K562 (cell line): Measurements from ENCODE around the gene RNASEH1. TPM values are rescaled to one million over a fixed set of nuclear protein-coding genes. Genes with fewer than 3 reads are reported as not detected.

Experiments used
- ATF1 ChIP-seq, 2 experiments: fragments of 450-650 bp in 1 of 2; IDR thresholded peaks; 2 replicates each; pipeline ENCODE4 v1.6.1; 2016; ENCODE audit warnings: missing compliant biosample characterization in 1 of 2, missing genetic modification characterization in 1 of 2
- CAMTA2 ChIP-seq: fragments of 250-450 bp; sonication (Bioruptor Pico); conservative IDR thresholded peaks from 2 replicates; pipeline ENCODE4 v1.5.1; 2022
- CREB1 ChIP-seq, 2 experiments: sonication (generic) in 1 of 2; formaldehyde crosslinking in 1 of 2; IDR thresholded peaks; 2 replicates each; pipeline versions ENCODE4 v1.6.1 to v1.8.0; 2012 to 2022; ENCODE audit warnings: inconsistent platforms in 1 of 2, mild to moderate bottlenecking in 1 of 2, missing genetic modification reagents in 1 of 2, moderate library complexity in 1 of 2
- DDX20 ChIP-seq: fragments of 450-650 bp; IDR thresholded peaks from 2 replicates; pipeline ENCODE4 v1.6.1; 2016; ENCODE audit warnings: missing genetic modification characterization, low read depth, mild to moderate bottlenecking, missing compliant biosample characterization, moderate library complexity
- NFE2 ChIP-seq: IDR thresholded peaks from 2 replicates; pipeline ENCODE4 v1.6.1; 2014; ENCODE audit warnings: antibody characterized with exemption, low read depth
- NFXL1 ChIP-seq: fragments of 450-650 bp; formaldehyde crosslinking; IDR thresholded peaks from 2 replicates; pipeline ENCODE4 v1.4.0; 2021; ENCODE audit warnings: mild to moderate bottlenecking
- PURB ChIP-seq: sonication (generic); formaldehyde crosslinking; IDR thresholded peaks from 2 replicates; pipeline ENCODE4 v1.9.0; 2021; ENCODE audit warnings: low read depth, mild to moderate bottlenecking, missing genetic modification reagents
- RAD51 ChIP-seq: fragments of 450-650 bp; IDR thresholded peaks from 2 replicates; pipeline ENCODE4 v1.7.1; 2016; ENCODE audit warnings: low read depth, mild to moderate bottlenecking, borderline replicate concordance
- SRSF7 ChIP-seq: fragments of 200-400 bp; formaldehyde crosslinking; optimal IDR thresholded peaks from 2 replicates; pipeline ENCODE3; 2017; ENCODE audit warnings: mild to moderate bottlenecking, low read depth, low read length
- SUPT5H ChIP-seq: fragments of 450-650 bp; IDR thresholded peaks from 2 replicates; pipeline ENCODE4 v1.6.1; 2016
- TBP ChIP-seq: optimal IDR thresholded peaks from 2 replicates; pipeline ENCODE3; 2011; ENCODE audit warnings: low read depth, low read length, improper control_type of control experiment
- THRA ChIP-seq: fragments of 450-650 bp; IDR thresholded peaks from 2 replicates; pipeline ENCODE4 v1.6.1; 2017; ENCODE audit warnings: mild to moderate bottlenecking, moderate library complexity
- TOE1 ChIP-seq, 2 experiments: fragments of 450-650 bp in 1 of 2; sonication (generic) in 1 of 2; formaldehyde crosslinking in 1 of 2; IDR thresholded peaks; 2 replicates each; pipeline versions ENCODE4 v1.7.1 to v1.8.0; 2016 to 2022; ENCODE audit warnings: borderline replicate concordance in 2 of 2, mild to moderate bottlenecking in 2 of 2, antibody characterized with exemption in 1 of 2, inconsistent platforms in 1 of 2, low read depth in 1 of 2, missing genetic modification reagents in 1 of 2, moderate library complexity in 1 of 2
- ZBTB34 ChIP-seq: fragments of 250-450 bp; sonication (Bioruptor Pico); IDR thresholded peaks from 2 replicates; pipeline ENCODE4 v1.8.0; 2021; ENCODE audit warnings: mild to moderate bottlenecking, moderate library complexity
- ZFP36 ChIP-seq: fragments of 150-350 bp; IDR thresholded peaks from 2 replicates; pipeline ENCODE4 v1.6.1; 2018; ENCODE audit warnings: low read length, low read depth; ENCODE audit not compliant: partially characterized antibody
- ZNF668 ChIP-seq: fragments of 250-450 bp; sonication (Bioruptor Pico); IDR thresholded peaks from 2 replicates; pipeline ENCODE4 v1.8.0; 2022; ENCODE audit warnings: mild to moderate bottlenecking, inconsistent platforms
- polyA plus RNA-seq, 8 experiments: library from polyadenylated mRNA; depleted of rRNA in 4 of 8; stranded (reverse) in 5 of 8; unstranded in 3 of 8; fragments of >200 nt; fragmentation: Nextera tagmentation in 2 of 8; fragmentation: Illumina TruSeq in 1 of 8; extraction: Ambion mirVana in 2 of 8; extraction: Trizol in 1 of 8; gene quantifications; 2 replicates each; pipeline versions ENCODE4 v1.2.1 to v1.2.3, GENCODE V29; 2011 to 2014; ENCODE audit warnings: inconsistent platforms in 1 of 8, missing spikeins in 1 of 8
- total RNA-seq, 7 experiments: library from RNA; depleted of rRNA in 6 of 7; stranded (reverse); fragments of >200 nt in 6 of 7; fragmentation: Illumina TruSeq in 2 of 7; extraction: Trizol in 2 of 7; gene quantifications; 2 replicates each; pipeline versions ENCODE4 v1.2.1 to v1.2.3, GENCODE V29; 2011 to 2021; ENCODE audit warnings: low replicate concordance in 1 of 7
- TF ChIP-seq, protein P1 (sequence below): fragments of 250-450 bp; sonication (Bioruptor Pico); IDR thresholded peaks from 2 replicates; pipeline ENCODE4 v1.4.0; 2020
- TF ChIP-seq, protein P2 (sequence below): sonication (generic); formaldehyde crosslinking; IDR thresholded peaks from 2 replicates; pipeline ENCODE4 v1.9.0; 2022; ENCODE audit warnings: mild to moderate bottlenecking, missing genetic modification reagents
- TF ChIP-seq, protein P3 (sequence below): fragments of 200-800 bp; sonication (Bioruptor generic); IDR thresholded peaks from 2 replicates; pipeline ENCODE4 v1.6.1; 2017; ENCODE audit warnings: missing genetic modification characterization, missing compliant biosample characterization

Gene RNASEH1
- total and polyA plus RNA-seq, 9 of the 15 experiments (the other 6 are each of a cell fraction or from before 2014, with no cell fraction given): 25.7 to 47.5 (median 42.8) TPM

- TF ChIP-seq DDX20 (tag) (no peak), NFXL1 (0 out of 2 replicates have a peak, but pooled peaks have one; percentile 29), CAMTA2 (CRISPR knock-in tag) (no peak), ATF1 (CRISPR knock-in tag; IDR thresholded peaks at IDR 0.05) (no peak), ATF1 (tag; IDR thresholded peaks at IDR 0.05) (peak; percentile 89), ZBTB34 (CRISPR knock-in tag) (no peak), CREB1 (IDR thresholded peaks at IDR 0.05) (0 out of 2 replicates have a peak, but pooled peaks have one; percentile 39), CREB1 (CRISPR knock-in tag; IDR thresholded peaks at IDR 0.05) (peak; percentile 79), TBP (peak; percentile 12), ZFP36 (peak; percentile 10), SRSF7 (no peak), TOE1 (IDR thresholded peaks at IDR 0.05; ENCODE audit: borderline replicate concordance) (peak; percentile 39; the same call in 1 of the 2 replicates), TOE1 (CRISPR knock-in tag; IDR thresholded peaks at IDR 0.05; ENCODE audit: borderline replicate concordance, low read depth) (no peak), NFE2 (no peak), PURB (CRISPR knock-in tag) (no peak), ZNF668 (CRISPR knock-in tag) (no peak), THRA (no peak), SUPT5H (0 out of 2 replicates have a peak, but pooled peaks have one; percentile 43), RAD51 (0 out of 2 replicates have a peak, but pooled peaks have one; percentile 18)
- TF ChIP-seq, protein P1, sequence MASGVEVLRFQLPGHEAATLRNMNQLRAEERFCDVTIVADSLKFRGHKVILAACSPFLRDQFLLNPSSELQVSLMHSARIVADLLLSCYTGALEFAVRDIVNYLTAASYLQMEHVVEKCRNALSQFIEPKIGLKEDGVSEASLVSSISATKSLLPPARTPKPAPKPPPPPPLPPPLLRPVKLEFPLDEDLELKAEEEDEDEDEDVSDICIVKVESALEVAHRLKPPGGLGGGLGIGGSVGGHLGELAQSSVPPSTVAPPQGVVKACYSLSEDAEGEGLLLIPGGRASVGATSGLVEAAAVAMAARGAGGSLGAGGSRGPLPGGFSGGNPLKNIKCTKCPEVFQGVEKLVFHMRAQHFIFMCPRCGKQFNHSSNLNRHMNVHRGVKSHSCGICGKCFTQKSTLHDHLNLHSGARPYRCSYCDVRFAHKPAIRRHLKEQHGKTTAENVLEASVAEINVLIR: peak; percentile 51
- TF ChIP-seq, protein P2, sequence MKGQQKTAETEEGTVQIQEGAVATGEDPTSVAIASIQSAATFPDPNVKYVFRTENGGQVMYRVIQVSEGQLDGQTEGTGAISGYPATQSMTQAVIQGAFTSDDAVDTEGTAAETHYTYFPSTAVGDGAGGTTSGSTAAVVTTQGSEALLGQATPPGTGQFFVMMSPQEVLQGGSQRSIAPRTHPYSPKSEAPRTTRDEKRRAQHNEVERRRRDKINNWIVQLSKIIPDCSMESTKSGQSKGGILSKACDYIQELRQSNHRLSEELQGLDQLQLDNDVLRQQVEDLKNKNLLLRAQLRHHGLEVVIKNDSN (CRISPR knock-in tag): peak; percentile 60
- TF ChIP-seq, protein P3, sequence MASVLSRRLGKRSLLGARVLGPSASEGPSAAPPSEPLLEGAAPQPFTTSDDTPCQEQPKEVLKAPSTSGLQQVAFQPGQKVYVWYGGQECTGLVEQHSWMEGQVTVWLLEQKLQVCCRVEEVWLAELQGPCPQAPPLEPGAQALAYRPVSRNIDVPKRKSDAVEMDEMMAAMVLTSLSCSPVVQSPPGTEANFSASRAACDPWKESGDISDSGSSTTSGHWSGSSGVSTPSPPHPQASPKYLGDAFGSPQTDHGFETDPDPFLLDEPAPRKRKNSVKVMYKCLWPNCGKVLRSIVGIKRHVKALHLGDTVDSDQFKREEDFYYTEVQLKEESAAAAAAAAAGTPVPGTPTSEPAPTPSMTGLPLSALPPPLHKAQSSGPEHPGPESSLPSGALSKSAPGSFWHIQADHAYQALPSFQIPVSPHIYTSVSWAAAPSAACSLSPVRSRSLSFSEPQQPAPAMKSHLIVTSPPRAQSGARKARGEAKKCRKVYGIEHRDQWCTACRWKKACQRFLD (CRISPR knock-in tag): peak; percentile 87
Measured at GRCh38 chr2:3535794-3536681, 22.1 kb downstream of the RNASEH1 start (continued).
